PC-9 (cell line): ENCODE measurements around the gene WNK1. TPM values are rescaled to one million over a fixed set of nuclear protein-coding genes. Genes with fewer than 3 reads are reported as not detected.

ENCODE experiments used
- BruUV-seq: library from RNA; stranded (reverse); fragments of 400-500 nt; replicated peaks from 2 replicates; lab custom pipeline; 2021; lab: Mats Ljungman, UMichigan
- CTCF ChIA-PET: fragments of 300-600 bp; sonication (Branson Sonifier 250); formaldehyde crosslinking; loops from one replicate; lab custom pipeline; 2022; ENCODE audit warnings: antibody characterized with exemption; lab: Charles Lee
- POLR2A ChIA-PET: fragments of 300-600 bp; sonication (Branson Sonifier 250); formaldehyde crosslinking; loops from one replicate; lab custom pipeline; 2022; ENCODE audit warnings: antibody characterized with exemption; ENCODE audit not compliant: unreplicated experiment; lab: Charles Lee
- DNase-seq, 2 experiments: peaks; one replicate each; pipeline versions ENCODE4 v3.0.0 to v3.0.0-alpha.2; 2015 to 2022; ENCODE audit warnings: mixed read lengths in 1 of 2
- H2AFZ ChIP-seq: fragments of 200-600 bp; sonication (generic); 2 replicates; pipeline ENCODE4 v1.8.1; 2017; ENCODE audit warnings: antibody characterized with exemption
- H3F3A ChIP-seq: fragments of 200-600 bp; sonication (generic); 2 replicates; pipeline ENCODE4 v1.8.1; 2017; ENCODE audit warnings: antibody characterized with exemption, mild to moderate bottlenecking, low read depth; ENCODE audit not compliant: insufficient read depth
- H3K27ac ChIP-seq: fragments of 200-600 bp; sonication (generic); 2 replicates; pipeline ENCODE4 v1.6.1; 2016; ENCODE audit warnings: mixed run types
- H3K27me3 ChIP-seq: fragments of 200-600 bp; sonication (generic); 2 replicates; pipeline ENCODE4 v1.6.1; 2016; ENCODE audit warnings: low read depth, mixed run types; ENCODE audit not compliant: insufficient read depth
- H3K36me3 ChIP-seq: fragments of 200-600 bp; sonication (generic); 2 replicates; pipeline ENCODE4 v1.6.1; 2016; ENCODE audit warnings: low read depth, mixed run types
- H3K4me1 ChIP-seq: fragments of 200-600 bp; sonication (generic); replicated peaks from 2 replicates; pipeline ENCODE4 v1.6.1; 2016; ENCODE audit warnings: mixed run types; ENCODE audit not compliant: insufficient read depth
- H3K4me2 ChIP-seq: fragments of 200-600 bp; sonication (generic); 2 replicates; pipeline ENCODE4 v1.6.1; 2017; ENCODE audit warnings: mixed run types
- H3K4me3 ChIP-seq: fragments of 200-600 bp; sonication (generic); 2 replicates; pipeline ENCODE4 v1.6.1; 2016; ENCODE audit warnings: mixed run types
- H3K79me2 ChIP-seq: fragments of 200-600 bp; sonication (generic); 2 replicates; pipeline ENCODE4 v1.6.1; 2017; ENCODE audit warnings: low read depth, mixed run types
- H3K9me2 ChIP-seq: fragments of 200-600 bp; sonication (generic); 2 replicates; pipeline ENCODE4 v1.8.1; 2017; ENCODE audit warnings: mild to moderate bottlenecking; ENCODE audit not compliant: insufficient read depth
- H3K9me3 ChIP-seq: fragments of 200-600 bp; sonication (generic); 2 replicates; pipeline ENCODE4 v1.8.1; 2016; ENCODE audit warnings: low read depth; ENCODE audit not compliant: insufficient read depth
- H4K20me1 ChIP-seq: fragments of 200-600 bp; sonication (generic); 2 replicates; pipeline ENCODE4 v1.8.1; 2017; ENCODE audit not compliant: insufficient read depth
- CTCF ChIP-seq: fragments of 200-600 bp; sonication (generic); conservative IDR thresholded peaks from 2 replicates; pipeline ENCODE4 v1.6.1; 2017; ENCODE audit warnings: mixed run types, antibody characterized with exemption, mild to moderate bottlenecking, moderate library complexity
- EZH2 ChIP-seq: fragments of 200-600 bp; sonication (generic); IDR thresholded peaks from 2 replicates; pipeline ENCODE4 v1.8.0; 2017; ENCODE audit warnings: antibody characterized with exemption, low read depth
- intact Hi-C: fragments of 100-400 bp; cut with micrococcal nuclease; formaldehyde crosslinking; loops from one replicate; pipeline ENCODE4 v1.10.0; 2022; ENCODE audit not compliant: unreplicated experiment
- total RNA-seq: library from RNA; stranded (reverse); gene quantifications from 2 replicates; pipeline ENCODE4 v1.2.3, GENCODE V29; 2021

Gene WNK1
- total RNA-seq, 1 experiment from 2014 or later, result 142 TPM

- no peaks in the 10 kb centered on the region for H3K79me2 ChIP-seq
- TF ChIP-seq CTCF (no peak), EZH2 (no peak)
- ChIA-PET POLR2A (no interaction called here), CTCF (interaction anchor here (0.6 kb wide), 2 partner anchors 34 to 50 kb away, joined by 3 read pairs; no protein-coding TSS in a partner anchor)
- no peaks in the 10 kb centered on the region for H3K9me3 ChIP-seq
- no peaks in the 10 kb centered on the region for H4K20me1 ChIP-seq
- H3K4me2 ChIP-seq, result no peak overlapping the region
- no peaks in the 10 kb centered on the region for H3K36me3 ChIP-seq
- no peak for DNase-seq
- no peak overlapping the region for H3K4me3 ChIP-seq
- H2AFZ ChIP-seq, result no peak overlapping the region
- H3K27me3 ChIP-seq, result no peaks in the 10 kb centered on the region
- no peaks in the 10 kb centered on the region for H3K9me2 ChIP-seq
- no TSS peak for BruUV-seq
- intact Hi-C loops, result no loop called here
- no peak overlapping the region for H3K27ac ChIP-seq
- peaks cover 11% of the 10 kb centered on the region for H3K4me1 ChIP-seq
- H3F3A ChIP-seq, result peaks cover 11% of the 10 kb centered on the region; the same call in 1 of the 2 replicates
Observed at GRCh38 chr12:716506-716905, 35.9 kb upstream of the WNK1 start.

DNA sequence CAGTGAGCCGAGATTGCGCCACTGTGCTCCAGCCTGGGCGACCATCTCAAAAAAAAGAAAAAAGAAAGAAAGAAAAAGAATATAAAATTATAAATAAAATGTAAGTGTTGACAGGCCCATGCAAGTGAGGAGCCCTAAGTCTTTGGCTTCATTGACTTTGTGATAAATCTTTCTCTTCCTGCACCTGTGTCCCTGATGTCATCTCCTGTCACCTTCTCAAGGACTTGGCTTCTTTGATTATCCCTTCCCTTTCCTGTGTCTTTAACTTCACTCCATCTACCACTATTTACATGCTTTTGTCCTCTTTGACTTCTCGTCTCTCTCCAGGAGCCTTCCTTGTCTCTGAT lies 33.6 kb upstream of the WNK1 start:
- POLR2A ChIA-PET, result no interaction called here

DNA sequence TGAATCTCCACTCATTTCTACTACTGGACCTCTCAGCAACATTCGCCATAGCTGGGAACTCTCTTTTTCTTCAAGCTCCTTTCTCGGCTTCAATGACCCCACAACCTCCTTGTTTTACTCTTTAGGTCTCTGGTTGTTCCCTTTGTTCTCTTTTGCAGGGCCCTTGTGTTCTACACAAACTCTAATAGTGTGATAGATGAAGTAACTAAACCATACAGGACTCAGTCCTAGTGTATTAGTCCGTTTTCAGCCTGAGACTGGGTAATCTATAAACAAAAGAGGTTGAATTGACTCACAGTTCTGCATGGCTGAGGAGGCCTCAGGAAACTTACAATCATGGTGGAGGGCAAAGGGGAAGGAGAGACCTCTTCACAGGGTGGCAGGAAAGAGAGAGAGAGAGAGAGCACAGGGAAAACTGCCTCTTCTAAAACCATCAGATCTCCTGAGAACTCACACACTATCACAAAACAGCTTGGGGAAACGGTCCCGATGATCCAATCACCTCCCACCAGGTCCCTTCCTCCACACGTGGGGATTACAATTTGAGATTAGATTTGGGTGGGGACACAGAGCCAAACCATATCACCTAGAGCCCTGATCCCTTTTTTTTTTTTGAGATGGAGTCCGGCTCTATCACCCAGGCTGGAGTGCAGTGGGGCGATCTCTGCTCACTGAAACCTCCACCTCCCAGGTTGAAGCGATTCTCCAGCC lies 32.0 kb upstream of the WNK1 start:
- no peaks in the 10 kb centered on the region for H3K79me2 ChIP-seq
- H3K36me3 ChIP-seq, result no peaks in the 10 kb centered on the region
- H3K4me2 ChIP-seq, result no peak overlapping the region
- H3K27me3 ChIP-seq, result no peaks in the 10 kb centered on the region
- no peaks in the 10 kb centered on the region for H3K9me3 ChIP-seq
- no peaks in the 10 kb centered on the region for H3K9me2 ChIP-seq
- intact Hi-C loops, result no loop called here
- CTCF ChIA-PET, result no interaction called here
- no peak for TF ChIP-seq EZH2
- TF ChIP-seq CTCF, result no peak
- no peaks in the 10 kb centered on the region for H3F3A ChIP-seq
- DNase-seq, result no peak
- peaks cover 7% of the 10 kb centered on the region for H3K4me1 ChIP-seq
- H4K20me1 ChIP-seq, result no peaks in the 10 kb centered on the region
- no peak overlapping the region for H3K27ac ChIP-seq
- no TSS peak for BruUV-seq
- H2AFZ ChIP-seq, result no peak overlapping the region
- POLR2A ChIA-PET, result no interaction called here
- H3K4me3 ChIP-seq, result no peak overlapping the region

More for the DNA sequence above, 33.6 kb upstream of the WNK1 start:
- BruUV-seq, result no TSS peak
- H3K4me3 ChIP-seq, result no peak overlapping the region
- H3K9me3 ChIP-seq, result no peaks in the 10 kb centered on the region
- no peak overlapping the region for H3K4me2 ChIP-seq
- H3K27me3 ChIP-seq, result no peaks in the 10 kb centered on the region
- CTCF ChIA-PET, result no interaction called here
- H3K27ac ChIP-seq, result no peak overlapping the region
- intact Hi-C loops, result no loop called here
- H4K20me1 ChIP-seq, result no peaks in the 10 kb centered on the region
- H3F3A ChIP-seq, result no peaks in the 10 kb centered on the region
- TF ChIP-seq CTCF (no peak), EZH2 (no peak)
- no peaks in the 10 kb centered on the region for H3K79me2 ChIP-seq
- H2AFZ ChIP-seq, result no peak overlapping the region
- no peak for DNase-seq
- no peaks in the 10 kb centered on the region for H3K4me1 ChIP-seq
- no peaks in the 10 kb centered on the region for H3K36me3 ChIP-seq
- H3K9me2 ChIP-seq, result no peaks in the 10 kb centered on the region
